Activated gamma-delta T cell treated with anti-CD3 and anti-CD28 coated beads, Interleukin-2, amount 50 U/mL, for 16 hours (primary cell): ENCODE measurements around the gene CMYA5.

Experiments
- DNase-seq: peaks from one replicate; pipeline ENCODE4 v3.0.0-alpha.2; 2020; ENCODE audit warnings: low read depth

CMYA5 gene

DNA sequence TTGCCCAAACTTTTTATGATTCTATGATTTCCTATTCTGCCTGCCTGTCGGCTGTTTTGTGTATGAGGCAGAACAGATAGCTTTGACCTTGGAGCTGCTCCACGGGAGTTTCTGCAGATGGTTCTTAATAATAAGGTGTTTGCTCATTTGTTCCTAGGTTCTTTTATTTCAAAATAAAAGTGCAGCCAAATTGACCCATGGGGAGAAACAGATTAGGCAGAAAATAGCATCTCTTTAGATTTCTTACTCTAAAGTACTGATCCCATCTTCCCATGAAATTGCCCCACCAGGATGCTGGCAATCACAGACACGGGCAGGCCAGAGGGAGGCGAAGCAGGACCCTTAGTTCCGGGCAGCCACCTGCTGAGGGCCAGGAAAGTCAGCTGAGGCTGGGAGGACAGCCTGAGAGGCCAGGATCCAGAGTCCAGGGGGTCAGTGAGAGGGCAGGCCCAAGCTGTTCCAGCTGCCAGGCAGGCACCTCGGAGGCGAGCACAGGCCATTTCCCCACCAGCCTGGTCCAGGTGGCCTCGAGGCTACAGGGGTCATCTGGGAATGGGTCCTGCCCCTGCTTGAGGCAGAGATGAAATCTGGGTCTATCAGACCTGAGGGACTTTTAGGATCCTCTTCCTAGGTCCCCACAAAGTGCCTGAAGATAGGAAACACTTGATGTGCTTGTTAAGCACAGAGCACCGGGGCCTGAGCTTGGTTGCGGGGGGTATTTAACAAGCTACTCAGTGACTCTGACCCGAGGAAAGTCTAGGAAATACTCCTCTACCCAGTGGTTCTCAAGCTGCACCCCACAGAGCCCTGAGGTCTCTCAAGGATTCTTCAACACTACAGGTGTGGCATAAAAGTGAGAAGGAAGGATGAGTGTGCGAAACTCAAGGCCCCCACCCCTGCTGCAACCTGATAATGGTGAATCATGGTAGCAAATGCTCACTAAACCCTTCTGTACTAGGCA, 145.4 kb downstream of the CMYA5 start:
- DNase-seq = no peak

GRCh38 chr5:79837761-79838551, 148.3 kb downstream of the CMYA5 start:
- no peak for DNase-seq

DNA sequence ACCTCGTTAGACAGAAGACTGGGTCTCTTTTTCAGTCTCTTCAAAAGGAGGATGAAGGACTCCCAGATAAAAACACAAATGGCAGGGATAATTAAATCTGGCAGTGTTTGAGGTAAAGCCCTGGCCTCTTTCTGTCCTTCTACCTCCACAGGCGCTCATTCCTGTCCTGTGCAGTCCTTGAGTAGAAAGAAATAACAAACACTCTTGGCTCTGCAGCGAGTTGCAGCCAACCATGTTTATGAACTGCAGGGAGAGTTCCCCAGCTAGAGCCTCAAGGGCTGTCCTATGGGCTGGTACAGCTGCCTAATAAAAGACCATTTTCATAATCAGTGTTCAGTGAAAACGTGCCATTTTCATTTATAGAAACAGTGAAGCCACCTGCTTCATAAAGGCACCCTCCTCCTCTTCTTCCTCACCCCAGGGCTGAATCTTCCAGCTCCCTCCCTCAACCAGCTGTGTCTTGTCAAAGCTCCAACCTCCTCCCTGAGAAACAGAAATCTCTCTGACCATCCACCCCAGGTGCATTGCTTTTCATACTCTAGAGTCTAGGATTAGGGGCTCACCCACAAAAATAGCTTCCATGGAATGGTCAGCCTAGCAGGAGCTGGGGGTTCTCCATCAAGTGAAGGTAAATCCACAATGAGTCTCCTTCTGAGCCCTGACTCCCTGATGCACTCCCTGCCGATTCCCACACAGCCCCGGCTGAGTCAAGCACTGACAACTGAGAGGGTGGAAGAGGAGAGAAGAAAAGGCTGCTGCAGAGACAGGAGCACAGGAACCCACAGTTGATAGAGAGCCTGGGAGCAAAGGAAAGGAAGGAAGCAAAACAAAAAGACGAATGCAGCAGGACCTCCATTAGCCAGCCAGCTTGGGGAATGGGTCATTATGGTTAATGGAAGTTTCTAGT, 150.7 kb downstream of the CMYA5 start:
- DNase-seq = no peak

- no peak for DNase-seq
Measured at GRCh38 chr5:79841172-79841571, 151.5 kb downstream of the CMYA5 start.

DNA sequence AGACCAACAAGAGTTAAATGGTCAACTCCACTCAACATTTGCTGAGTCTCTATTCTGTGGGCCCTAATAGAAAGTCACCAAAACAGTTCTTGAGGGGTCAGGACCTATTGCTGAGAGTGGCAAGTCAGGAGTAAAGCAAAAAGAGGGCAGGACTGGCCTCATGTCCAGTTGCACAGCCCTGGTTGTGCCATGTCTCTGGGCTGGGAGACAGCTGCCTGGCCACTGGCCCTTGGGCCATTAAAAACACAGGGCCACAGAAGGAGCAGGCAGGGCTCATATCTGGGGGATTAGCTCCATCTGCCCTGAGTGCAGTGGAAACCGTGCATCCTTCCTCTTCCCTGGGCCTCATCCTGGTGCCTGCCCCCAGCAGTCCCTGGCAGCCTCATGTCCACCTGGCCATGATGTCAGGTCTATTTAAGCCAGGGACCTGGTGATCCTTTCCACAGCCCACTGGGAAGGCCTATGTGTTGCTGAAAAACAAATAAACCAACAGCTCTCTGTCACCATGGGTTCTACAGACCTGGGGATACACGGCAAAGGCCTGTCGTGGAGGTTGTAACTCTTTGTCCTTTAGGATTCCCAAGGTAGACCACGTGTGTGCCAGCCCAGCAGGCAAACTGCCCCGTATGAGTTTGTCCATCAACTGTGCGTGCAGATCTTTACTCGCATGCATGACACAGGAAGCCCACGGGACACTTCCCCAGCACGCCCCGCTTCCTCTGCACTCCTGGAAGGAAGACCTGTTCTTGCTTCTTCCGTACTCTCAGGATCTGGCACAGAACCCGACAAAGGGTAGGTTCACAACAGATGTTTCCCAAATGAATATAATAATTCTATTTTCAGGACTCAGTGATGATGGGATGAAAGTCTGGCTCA, 152.6 kb downstream of the CMYA5 start:
- DNase-seq = no peak

- DNase-seq = no peak
Measured at GRCh38 chr5:79842991-79843390, 153.4 kb downstream of the CMYA5 start.

GRCh38 chr5:79843450-79844388, 154.1 kb downstream of the CMYA5 start:
- no peak for DNase-seq

DNA sequence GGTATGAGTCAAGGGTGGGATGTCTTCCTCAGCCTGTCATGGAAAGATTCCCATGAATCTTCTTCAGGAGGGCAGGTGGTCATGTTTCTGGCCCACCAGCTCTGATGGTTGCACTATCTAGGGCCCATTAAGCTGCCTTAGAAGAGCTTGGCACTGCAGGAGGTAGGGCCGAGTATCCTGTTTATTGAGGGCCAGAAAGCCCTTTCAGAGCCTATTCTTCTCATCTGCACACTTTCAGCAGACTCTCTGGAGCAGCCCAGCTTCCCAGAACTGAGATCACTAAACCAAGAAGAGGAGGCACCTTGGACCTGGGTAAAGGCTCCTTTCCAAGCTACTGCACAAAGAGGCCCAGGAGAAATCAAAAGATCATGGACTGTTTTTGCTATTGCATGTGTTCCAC, 154.9 kb downstream of the CMYA5 start:
- no peak for DNase-seq

GRCh38 chr5:79845448-79846197, 156.0 kb downstream of the CMYA5 start:
- no peak for DNase-seq

- DNase-seq = no peak
Measured at GRCh38 chr5:79846198-79846521, 156.5 kb downstream of the CMYA5 start.

DNA sequence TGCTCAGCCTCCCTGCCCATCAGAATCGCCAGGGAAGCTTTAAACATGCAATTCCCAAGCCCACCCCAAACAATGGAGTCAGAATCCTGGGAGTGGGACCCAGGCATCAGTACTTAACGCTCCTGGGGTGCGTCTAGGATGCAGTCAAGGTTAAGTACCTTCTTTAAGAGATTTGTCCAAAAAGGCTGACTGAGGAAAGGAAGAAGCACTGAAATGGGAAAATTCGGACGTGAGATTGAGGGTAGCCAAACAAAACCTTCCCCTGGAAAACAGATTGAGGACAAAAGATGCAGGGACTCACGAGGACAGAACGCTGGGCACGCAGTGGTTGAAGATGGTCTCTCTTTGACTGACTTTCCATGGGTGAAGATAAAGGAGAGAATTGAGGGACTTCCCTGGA, 157.9 kb downstream of the CMYA5 start:
- DNase-seq = no peak

- no peak for DNase-seq
Measured at GRCh38 chr5:79849061-79849460, 159.4 kb downstream of the CMYA5 start.
